ENCODE data around the gene TXN. TPM values are rescaled to one million over a fixed set of nuclear protein-coding genes. Genes with fewer than 3 reads are reported as not detected.

TXN gene
- 132 and 252 TPM in 2 replicates for total RNA-seq

DNA sequence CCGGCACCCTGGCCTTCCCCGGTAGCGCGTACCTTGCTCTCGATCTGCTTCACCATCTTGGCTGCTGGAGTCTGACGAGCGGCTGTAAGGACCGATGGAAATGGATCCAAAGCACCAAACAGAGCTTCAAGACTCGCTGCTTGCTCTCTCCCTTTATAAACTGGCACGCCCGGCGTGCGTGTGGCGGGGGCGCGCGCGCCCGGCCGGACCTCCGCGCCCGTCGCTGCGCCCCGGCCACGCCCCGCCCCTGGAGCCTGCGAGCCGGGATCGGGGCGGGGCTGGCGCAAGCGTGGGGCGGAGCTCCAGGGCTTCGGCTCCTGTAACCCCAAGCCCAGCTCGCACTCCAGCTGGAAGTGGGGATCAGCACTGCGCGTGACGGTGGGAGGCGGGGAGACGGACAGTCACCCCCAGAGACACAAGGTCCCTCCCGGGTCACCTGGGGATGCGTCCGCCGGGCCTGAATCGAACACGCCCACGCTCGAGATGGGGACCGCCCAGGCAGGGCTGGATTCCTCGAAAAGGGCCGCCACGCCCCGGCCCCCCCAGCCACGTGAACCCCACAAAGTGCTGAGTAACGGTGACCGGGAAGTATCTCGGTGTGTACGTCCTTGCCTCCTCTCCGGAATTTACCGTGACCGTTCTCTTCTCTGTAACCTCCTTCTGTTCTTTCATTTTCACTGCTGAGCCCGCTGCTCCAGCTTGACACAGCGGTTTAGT is at the start of gene TXN:
TSS of gene TXN (minus strand) at position 128 of the 717 bp plus-strand sequence. CDS start at position 56, 72 bp downstream.
- DNase-seq (ENCODE audit: low read depth in 2 of 2) = peak; percentile 53 to 85

DNA sequence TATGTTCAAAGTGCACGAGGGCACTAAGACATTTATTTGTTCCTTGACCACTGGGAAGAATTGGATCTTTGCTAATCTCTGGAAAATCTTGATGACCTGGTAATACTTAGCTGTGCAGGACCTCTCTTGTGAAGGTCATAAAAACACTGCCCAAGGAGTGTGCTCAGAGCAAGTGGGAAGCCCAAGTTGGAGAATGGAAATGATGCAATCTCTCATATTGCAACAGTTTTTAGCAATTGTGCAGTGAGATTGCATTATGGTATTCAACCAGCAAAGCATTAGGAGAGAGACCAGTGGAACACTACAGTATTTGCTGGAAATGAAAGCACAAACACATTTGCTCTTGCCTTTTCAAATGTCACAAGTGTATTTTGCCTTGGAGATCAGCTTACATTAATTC is 46.8 kb upstream of the TXN start:
- no peak for DNase-seq (ENCODE audit: low read depth in 2 of 2)

DNA sequence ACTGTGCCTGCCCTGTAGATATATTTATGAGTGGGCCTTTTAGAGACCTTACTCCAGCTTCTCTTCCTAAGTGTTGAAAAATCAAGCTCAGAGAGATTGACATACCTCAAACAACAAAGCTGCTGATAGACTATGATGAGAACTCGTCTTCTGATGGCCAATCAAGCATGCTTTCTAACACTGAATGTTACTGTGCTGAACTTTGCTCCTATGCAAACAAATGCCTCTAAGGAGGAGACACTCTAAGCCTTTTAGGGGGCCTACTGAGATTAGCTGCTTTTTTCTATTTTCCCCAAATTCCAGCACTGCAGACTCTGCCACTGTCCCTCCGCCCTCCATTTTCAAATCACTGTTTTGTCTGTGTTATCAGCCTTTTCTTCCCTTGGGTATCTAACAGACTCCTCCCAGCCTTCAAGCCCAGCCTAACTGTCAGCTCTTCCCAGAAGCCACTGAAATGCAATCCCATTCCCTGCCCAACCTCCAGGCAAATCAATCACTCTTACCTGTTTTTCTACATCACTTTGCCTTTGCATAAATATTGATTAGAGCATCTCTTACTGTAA is 41.8 kb upstream of the TXN start:
- DNase-seq (ENCODE audit: low read depth in 2 of 2) = no peak

DNA sequence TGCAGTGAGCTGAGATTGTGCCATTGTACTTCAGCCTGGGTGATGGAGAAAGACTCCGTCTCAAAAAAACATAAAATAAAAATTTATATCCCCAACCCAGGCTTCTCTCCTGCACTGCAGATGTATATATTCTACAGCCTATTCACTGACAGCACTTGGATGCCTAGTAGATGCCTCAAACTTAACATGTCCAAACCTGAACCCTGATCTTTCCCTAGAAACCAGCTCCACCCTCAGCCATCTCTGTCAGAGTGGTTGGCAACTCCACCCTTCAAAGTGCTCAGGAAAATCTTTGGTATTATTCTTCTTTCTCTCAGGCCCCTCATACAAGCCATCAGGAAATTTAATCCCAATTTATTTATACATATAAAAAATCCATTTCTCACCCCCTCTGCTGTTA is 36.9 kb upstream of the TXN start:
- DNase-seq (ENCODE audit: low read depth in 2 of 2) = no peak

DNA sequence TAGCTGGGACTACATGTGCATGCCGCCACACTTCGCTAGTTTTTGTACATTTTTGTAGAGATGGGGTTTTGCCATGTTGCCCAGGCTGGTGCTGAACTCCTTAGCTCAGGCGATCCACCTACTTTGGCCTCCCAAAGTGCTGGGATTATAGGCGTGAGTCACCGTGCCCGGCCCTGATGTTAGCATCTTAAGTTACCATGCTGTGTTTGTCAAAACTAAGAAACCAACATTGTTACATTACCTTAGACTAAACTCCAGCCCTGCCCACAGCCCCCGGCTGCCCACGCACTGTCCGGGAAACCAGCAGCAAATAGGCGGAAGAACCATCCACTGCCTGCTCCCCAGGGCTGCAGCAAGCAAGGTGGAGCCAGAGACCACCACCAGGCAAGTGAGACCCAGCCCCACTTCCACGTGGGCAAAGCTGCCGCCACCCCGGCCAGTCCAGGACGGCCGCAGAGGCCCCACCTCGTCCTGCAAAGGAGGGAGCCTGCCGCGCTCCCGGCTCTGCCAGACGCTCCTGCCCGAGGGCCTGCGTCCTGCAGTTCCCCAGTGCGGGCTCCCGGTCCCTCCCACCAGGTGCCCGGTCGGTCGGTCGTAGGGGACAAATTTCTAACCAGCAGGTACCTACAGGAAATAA is 35.7 kb upstream of the TXN start:
- DNase-seq (ENCODE audit: low read depth in 2 of 2) = no peak

DNA sequence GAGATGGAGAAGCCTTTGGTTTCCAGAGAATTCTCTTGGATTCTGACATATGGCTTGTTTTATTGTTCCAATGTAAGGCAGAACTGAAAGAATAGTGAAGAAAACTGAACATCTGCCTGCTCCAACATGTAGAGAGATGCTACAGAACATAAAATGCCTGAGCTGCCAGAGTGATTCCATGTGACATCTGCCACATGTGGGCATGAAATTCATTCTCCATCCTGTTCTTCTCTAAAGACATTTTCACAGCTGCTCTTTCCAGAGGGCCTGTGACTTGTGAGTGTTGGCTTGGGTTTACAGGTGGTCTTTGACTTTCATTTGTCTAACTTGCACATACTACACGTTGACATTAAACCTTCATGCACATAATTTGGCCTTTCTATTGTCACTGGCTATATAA is 33.7 kb upstream of the TXN start:
- DNase-seq (ENCODE audit: low read depth in 2 of 2) = no peak

DNA sequence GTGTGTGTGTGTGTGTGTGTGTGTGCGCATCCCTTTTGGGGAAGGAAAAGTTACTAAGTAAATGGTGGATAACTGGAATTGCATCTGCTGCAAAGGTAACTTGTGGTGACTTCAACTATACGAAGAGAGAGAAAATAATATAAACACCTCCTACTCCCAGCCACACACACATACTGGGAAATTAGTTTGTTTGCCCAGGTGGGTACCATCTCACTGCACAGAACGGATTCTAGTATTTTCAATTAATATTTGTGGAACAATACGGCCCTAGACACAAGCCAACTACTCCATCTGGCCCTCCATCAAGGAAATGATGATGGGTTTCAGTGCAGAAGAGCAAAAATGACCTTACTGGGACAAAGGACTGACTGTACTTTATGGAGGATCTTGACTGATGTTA is 32.2 kb upstream of the TXN start:
- DNase-seq (ENCODE audit: low read depth in 2 of 2) = no peak

DNA sequence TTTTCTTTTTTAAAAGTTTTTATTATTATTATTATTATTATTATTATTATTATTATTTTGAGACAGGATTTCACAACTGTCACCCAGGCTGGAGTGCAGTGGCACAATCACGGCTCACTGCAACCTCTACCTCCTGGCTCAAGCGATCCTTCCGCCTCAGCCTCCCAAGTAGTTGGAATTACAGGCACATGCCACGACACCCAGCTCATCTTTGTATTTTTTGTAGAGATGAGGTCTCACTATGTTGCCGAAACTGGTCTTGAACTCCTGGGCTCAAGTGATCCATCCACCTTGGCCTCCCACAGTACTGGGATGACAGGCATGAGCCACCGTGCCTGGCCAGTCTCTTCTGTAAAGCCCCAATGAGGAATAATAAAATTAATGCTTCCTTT is 31.0 kb upstream of the TXN start:
- DNase-seq (ENCODE audit: low read depth in 2 of 2) = no peak

DNA sequence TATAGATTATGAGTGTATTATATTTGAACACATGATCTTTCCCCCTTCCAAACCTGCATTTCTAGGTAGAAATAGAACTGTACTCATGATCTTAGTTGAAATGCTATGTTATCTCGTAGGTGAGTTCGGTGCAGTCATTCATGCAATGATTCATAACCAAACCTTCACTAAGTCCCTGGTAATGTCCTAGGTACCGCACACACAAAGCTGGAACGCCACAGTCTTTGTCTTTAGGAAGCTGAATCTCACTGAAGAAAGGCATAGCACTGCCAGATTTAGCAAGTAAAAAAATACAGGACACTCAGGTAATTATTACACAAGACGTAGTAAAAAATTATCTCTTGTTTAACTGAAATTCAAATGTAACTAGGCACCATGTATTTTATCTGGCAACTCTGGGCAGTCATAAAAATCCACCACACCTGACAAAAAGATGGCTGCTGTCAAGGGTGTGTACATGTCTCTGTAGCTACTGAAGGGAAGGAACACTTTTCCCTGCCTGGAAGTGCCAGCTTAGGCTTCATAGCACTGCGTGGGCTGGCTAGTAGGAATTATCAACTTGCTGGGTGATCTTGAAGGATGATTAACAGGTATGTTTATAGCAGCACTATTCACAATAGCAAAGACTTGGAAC is 28.0 kb upstream of the TXN start:
- DNase-seq (ENCODE audit: low read depth in 2 of 2) = no peak

DNA sequence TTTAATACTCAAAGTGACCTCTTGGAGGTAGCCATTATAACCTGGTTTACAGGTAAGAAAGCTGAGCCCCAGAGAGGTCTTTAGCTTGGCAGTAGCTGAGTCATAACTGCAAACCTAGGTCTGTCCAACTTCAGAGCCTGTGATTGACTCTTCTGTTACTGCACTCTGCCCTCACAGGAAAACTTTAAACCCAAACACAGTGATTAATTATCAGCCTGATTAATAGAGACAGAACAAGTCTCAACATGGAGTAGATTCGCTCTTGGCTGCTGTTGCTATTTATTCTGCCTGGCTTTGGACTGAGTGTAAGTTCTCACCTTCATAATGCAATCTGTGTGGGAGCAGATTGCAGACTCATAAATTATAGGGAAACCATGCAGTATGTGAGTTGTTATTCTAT is 27.4 kb upstream of the TXN start:
- DNase-seq (ENCODE audit: low read depth in 2 of 2) = no peak

DNA sequence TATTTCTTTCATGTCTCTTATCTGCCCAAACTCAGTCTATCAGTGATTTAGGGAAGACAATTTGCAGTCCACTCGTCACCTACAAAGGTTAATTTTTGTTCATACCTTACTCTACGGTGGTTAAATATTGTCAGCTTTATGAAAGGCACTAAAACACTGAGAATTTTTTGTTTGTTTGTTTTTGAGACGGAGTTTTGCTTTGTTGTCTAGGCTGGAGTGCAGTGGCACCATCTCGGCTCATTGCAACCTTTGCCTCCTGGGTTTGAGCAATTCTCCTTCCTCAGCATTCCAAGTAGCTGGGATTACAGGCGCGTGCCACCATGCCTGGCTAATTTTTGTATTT is 26.4 kb upstream of the TXN start:
- no peak for DNase-seq (ENCODE audit: low read depth in 2 of 2)

DNA sequence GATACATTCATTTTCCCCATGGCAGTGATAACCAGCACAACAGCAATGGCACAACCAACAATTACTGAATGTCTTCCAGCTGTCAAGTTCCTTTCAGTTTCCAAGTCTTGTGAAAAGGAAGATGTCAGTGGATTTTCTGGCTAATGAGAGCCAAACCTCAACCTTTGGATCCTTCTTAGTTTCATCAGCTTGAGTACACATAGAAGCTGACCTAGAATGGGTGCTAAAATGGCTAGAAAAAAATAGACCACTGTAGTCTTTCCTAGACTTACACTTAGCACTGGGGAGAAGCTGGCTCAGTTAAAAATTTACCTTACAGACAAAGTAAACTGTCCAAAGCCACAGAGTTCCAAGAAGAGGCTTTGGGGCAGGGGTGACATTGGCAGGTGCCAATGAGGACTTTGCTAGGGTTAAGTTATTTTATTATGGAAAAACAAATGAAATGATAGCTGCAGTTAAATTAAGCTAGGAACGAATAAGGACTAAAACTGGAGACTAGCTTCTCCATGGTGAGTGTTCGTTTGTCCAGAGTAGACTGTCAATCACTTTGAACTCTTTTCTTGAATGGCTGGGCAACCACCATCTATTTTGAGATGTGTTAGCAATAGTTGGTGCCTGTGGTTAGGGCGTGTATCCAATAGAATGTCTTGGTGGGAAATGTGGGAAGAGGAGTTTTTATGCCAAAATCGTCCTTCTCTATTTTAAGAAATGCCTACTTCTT is 25.9 kb upstream of the TXN start:
- DNase-seq (ENCODE audit: low read depth in 2 of 2) = no peak

DNA sequence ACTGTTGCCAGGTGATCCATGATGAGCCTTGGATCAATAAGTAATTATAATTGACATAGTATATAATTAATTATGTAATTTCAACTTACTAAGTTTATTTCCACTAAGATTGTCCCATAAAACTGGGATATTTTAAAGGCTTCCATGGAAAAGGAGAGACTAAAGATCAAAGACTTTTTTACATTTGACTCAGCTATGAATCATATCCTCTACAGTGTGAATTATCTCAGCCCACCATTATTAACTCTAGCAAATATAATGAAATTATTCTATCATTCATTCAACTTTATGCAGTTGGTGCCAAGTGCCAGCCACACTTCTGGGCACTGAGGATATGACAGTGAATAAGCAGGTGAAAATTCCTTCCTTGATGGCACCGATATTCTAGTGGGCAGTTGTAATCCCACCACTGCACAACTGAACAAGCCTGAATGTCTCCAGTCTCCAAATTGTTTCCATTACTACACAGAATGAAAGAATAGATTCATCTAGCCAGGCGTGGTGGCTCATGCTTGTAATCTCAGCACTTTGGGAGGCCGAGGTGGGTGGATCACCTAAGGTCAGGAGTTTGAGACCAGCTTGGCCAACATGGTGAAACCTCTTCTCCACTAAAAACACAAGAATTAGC is 21.9 kb upstream of the TXN start:
- DNase-seq (ENCODE audit: low read depth in 2 of 2) = peak in 1 of 2 donors; percentile 24

DNA sequence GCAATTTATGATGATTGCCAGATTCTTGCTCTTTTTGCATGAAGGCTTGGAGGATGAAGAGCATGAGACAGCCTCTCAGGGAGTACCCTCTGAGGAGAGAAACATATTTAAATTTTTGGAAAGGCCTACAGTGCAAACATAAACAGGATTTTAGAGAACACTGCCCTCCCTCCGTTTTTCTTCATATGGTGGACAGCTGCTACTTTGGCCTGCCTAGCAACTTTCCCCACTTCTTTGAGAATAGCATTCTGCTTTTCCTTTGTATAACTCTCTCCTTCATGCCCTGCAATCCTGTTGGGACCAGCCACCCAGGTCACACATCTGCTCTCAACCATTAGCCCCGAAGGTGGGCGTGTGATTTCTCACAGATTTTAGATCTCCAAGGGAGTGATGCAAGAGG is 20.5 kb upstream of the TXN start:
- no peak for DNase-seq (ENCODE audit: low read depth in 2 of 2)

DNA sequence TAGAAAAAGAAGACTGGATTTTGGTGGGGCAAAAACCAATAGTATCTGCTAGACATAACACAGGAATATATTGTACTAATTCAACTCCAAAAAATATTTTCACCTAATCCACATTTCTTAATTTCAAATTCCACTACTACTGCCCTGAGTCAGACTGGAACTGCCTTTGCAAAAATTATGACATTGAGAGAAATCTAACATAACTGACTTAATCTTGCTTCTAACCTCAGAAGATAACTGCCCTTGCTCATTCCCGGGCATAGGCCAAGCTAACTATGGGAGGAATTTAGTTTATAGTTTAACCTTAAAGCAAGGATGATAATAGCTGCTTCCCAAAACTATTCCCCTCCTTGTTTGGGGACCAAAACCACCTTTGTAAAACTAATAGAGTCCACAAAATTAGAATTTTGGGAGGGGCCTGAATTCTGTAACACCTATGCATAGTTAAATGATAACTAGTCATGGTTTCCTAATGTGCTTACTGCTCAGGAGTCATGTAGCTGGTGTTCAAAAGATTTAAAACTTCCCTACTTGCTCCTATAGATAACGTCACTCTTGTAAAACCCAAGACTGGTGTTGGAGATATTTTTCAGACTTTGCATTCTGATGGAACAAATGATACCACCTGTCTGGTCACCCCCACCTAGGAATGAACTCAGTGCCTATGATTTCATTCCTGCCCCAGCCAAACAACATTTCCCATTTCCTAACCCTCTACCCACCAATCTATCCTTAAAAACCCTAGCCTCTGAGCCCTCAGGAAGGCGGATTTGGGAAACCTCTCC is 14.1 kb upstream of the TXN start:
- DNase-seq (ENCODE audit: low read depth in 2 of 2) = no peak

DNA sequence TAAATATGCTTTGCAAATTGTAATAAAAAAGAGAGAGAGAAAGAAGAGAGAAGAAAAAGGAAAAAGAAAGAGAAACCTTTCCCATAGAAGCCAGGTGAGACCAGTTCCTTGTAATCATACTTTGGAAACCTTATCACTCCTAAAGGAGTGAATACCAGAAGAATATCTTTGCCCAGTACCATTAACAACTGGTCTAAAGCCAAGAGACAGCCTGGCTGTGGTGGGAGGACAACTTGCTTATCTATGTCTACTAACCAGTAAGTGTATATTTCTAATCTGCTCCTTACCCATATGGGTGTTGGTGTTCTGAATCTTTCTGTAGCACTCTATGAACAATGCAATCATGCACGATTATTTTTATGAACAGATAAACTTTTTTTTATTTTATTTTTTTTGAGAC is 10.5 kb upstream of the TXN start:
- DNase-seq (ENCODE audit: low read depth in 2 of 2) = no peak

DNA sequence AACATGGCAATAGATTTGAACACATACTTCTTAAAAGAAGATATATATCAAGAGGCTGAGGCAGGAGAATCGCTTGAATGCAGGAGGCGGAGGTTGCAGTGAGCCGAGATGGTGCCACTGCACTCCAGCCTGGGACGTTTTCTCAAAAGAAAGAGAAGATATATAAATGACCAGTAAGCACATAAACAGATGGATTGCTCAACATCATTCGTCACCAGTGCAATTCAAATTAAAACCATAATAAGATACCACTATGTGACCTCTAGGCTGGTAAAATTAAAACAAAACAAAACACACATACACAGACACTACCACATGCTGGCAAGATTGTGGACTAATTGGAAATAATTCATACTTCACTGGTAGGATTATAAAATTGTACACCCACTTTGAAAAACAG is 5.3 kb upstream of the TXN start:
- DNase-seq (ENCODE audit: low read depth in 2 of 2) = no peak

DNA sequence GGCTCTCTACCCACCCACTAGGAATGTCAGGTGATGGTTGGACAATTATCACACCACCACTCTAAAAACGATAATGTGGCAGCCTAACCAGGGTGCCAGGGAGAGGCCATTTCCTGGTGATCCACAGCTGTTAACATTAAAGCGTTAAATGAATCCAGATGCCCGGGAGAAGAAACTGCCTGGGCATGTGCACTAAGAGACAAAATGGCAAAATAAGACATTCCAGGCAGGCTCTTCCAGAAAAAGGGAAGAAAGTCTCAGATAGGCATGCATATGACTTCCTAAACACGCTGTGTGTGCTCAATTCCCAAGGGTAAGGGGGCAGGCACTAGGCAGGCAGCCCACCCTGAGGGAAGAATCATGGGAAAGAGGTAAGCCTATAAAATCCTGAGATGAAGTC is 4.6 kb upstream of the TXN start:
- no peak for DNase-seq (ENCODE audit: low read depth in 2 of 2)

DNA sequence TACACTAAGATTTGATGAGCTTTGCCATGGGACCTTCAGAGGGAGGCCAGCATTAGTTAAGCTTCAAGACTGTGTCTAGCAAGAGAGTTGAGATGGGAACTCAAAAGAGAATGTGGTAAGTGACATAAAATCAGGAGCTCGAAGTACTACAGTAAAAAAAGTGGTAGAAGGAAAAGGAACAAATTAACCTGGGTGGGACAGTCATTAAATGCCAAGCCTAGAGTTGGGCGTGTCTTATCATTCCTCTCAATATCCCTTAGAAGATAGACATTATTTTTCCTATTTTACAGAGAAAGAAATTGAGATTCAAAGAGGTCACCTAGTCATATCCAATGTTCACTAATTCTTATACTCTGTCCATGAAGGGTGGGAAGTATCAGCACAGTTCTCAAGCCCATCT is 3.3 kb upstream of the TXN start:
- DNase-seq (ENCODE audit: low read depth in 2 of 2) = no peak

DNA sequence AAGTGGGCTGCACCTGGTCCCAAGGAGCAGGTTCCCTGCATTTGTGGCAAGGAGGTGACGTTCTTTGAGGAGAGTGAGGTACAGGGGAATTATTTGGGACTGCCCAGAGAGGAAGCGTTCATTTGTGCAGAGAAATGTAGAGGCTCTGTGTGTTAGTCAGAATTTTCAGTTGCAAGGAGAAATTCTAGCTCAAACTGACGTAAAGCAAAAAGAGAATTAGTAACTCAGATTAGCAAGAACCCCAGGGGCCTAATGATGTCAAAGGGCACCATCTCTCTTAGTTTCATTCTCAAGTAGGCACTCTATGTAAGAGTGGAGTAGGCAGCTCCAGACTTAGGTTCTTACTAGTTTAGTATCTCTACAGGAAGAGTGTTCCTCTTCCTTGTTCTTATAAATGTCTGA is 2.4 kb upstream of the TXN start:
- DNase-seq (ENCODE audit: low read depth in 2 of 2) = no peak

DNA sequence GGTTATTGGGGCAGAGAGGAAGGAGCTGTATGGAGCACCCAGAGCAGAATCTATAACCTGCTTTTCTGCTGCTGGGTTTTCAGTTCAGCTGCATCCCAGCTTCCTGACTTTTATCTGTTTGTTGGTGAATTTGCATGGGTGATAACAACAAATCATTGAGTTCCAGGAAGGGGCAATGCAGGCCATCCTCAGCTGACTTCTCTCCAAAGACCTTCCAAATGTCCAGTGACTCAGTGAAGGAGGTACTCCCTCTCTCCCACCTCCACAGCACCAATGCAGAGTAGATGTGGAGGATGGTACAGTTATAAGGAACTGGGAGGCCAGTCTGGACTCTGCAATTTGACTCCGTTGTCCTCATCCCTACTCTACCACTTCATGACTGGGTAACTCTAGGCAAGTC is 1.6 kb upstream of the TXN start:
- DNase-seq (ENCODE audit: low read depth in 2 of 2) = no peak
